Inflammatory macrophage treated with lipopolysaccharide for 1 hour (primary cell): ENCODE data around the gene DECR2.
"Not testable (repeated sequence)": the region's sequence is repeated elsewhere in the genome, so short reads cannot be mapped to it uniquely, and the experiment has no call there.

Source experiments
- DNase-seq, 2 donors: peaks; one replicate each; pipeline ENCODE4 v3.0.0-alpha.2; 2020 to 2022

Gene DECR2

GRCh38 chr16:379961-380761 lies 21.5 kb upstream of the DECR2 start:
- no peak for DNase-seq

- DNase-seq = no peak
These were observed 21.0 kb upstream of the DECR2 start for GRCh38 chr16:380762-381011.

DNA sequence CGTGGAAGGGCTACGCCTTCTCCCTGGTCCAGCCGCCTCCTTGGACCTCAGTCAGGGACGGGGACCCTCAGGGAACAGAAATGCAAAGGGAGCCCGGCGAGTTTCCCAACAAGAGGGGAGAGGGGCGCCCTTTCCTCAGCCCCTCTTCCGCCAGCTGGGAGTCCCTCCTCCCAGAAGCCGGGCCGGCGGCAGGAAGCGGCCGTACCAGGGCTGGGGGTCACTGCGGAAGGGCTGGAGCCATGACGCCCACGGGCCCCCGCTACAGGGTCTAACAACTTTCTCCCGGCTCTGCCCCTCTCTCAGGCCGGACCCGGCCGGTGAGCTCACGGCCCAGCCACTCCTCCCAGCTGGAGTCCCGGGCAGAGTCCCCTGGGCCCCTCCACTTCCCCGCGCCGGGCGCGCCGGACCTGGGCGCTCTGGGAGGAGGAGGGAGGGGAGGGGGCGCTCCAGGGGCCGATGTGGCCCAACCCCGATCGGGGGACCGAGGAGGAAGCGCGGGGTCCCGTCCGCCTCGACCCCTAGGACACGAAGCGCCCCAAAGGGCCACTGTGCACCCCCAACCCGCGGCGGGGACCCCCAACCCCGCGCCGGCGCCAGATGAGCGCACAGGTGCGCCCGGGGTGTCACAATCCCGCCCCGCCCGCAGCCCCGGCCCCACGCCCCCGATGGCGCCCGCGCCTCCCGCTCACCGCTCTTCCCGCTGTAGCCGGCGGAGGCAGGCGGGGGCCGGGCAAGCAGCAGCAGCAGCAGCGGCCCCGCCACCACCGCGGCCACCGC lies 20.5 kb upstream of the DECR2 start:
- DNase-seq = peak in 1 of 2 donors; percentile 19

DNA sequence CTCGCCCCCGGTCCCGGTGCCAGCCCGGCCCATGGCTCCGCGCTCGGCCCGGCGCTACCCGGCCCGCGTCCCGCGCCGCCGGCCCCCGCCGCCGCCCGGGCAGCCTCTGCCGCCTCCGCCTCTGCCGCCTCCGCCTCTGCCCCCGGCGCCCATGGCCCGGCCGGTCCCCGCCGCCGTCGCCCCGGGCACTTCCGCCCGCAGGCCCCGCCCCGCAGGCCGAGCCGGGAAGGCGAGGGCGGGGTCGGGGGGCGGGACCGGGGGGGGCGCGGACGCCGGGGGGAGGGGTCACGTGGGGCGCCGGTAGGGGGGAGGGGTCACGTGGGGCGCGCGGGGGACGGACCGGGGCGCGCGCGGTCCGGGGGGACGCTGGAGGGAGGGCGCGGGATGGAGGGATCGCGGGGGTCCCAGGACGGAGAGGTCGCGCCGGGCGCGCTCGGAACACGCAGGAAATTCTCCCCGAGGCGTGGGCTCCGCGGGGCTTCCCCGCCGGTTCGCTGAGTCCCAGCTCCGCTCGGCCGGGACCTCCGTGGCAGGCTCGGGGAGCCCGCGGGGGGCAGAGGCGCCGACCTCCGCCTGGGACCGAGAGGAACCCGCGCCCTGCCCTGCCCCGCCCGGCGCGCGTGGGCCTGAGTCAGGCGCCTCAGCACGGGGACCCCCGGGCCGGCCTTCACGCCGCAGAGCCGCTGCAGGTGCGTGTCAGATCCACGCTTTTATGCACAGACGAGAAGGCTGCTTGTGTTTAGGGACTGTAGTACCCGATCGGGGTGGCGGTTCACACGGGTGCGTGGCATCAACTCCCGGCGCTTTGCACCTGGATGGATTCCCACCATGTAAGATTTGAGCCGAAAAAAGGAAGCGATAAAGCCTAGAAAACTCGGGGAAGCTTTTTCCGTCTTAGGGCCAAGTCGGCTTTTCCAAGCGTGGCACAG lies 19.6 kb upstream of the DECR2 start, which contains the start of gene PGAP6:
Gene PGAP6, minus strand, starts transcription at position 190 of the 929 bp plus-strand sequence. Its CDS starts 157 bp downstream, at position 33.
- DNase-seq = peak; percentile 54 to 74

DNA sequence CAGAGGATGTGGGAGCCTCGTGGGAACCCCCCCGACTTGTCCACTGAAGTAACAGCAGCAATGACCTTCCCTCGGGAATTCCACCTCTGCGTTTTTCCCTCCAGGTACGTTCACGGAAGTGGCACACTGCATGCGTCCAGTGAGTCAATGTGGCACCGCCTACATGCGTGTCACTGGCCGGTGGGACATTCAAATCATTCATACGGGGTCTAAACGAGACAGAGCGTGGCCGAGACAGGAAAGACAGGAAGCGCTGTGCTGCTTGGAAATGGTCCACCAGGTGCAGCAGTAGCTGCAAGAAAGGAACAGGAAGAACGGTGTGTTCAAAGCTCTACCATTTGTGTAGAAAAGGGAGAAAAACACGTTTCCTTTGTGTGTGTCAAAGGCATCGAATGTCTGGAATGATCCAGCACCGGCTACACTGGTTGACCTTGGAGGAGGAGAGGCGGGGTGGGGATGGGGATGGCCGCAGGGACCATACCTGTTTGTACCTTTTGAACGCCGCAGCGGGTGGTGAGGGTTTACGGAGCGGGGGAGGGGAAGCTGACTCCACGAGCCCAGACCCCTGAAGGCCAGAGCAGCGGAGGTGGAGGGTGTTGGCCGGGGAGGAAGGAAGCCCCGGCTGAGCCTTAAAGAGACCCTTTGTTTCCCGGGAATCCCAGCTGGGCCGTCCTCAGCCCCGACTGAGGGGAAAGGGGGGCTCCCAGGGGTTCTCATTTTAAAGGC lies 18.2 kb upstream of the DECR2 start:
- peak in 1 of 2 donors; percentile 24 for DNase-seq

DNA sequence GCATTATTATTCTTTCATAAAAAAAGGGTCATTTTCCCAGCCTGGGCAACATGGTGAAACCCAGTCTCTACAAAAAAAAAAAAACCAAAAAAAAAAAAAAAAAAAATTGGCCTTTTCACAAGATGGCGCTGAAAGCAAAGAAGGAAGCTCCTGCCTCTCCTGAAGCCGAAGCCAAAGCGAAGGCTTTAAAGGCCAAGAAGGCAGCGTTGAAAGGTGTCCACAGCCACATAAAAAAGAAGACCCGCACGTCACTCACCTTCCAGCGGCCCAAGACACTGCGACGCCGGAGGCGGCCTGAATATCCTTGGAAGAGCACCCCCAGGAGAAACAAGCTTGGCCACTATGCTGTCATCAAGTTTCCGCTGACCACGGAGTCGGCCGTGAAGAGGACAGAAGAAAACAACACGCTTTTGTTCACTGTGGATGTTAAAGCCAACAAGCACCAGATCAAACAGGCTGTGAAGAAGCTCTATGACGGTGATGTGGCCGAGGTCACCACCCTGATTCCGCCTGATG lies 15.0 kb upstream of the DECR2 start:
- no peak for DNase-seq

DNA sequence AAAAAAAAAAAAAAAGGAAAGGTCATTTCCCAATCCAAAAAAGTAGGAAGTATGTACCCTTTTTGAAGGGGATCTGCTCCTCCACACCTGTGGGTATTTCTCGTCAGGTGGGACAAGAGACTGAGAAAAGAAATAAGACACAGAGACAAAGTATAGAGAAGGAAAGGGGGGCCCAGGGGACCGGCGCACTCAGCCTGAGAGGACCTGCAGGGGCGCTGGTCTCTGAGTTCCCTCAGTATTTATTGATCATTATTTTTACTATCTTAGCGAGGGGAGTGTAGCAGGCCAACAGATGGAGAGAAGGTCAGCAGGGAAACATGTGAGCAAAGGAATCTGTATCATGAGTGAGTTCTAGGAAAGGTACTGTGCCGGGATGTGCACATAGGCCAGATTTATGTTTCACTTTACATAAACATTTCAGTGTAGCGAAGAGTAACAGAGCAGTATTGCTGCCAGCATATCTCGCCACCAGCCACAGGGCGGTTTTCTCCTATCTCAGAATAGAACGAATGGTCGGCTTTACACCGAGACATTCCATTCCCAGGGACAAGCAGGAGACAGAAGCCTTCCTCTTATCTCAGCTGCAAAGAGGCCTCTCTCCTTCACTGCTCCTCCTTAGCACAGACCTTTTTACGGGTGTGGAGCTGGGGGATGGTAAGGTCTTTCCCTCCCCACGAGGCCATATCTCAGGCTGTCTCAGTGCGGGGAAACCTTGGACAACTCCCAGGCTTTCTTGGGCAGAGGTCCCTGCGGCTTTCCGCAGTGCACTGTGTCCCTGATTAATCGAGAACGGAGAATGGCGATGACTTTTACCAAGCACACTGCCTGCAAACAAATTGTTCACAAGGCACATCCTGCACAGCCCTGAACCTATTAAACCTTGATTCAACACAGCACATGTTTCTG lies 13.7 kb upstream of the DECR2 start:
- not testable (repeated sequence) for DNase-seq

GRCh38 chr16:389352-389751 lies 12.3 kb upstream of the DECR2 start:
- DNase-seq = no peak

DNA sequence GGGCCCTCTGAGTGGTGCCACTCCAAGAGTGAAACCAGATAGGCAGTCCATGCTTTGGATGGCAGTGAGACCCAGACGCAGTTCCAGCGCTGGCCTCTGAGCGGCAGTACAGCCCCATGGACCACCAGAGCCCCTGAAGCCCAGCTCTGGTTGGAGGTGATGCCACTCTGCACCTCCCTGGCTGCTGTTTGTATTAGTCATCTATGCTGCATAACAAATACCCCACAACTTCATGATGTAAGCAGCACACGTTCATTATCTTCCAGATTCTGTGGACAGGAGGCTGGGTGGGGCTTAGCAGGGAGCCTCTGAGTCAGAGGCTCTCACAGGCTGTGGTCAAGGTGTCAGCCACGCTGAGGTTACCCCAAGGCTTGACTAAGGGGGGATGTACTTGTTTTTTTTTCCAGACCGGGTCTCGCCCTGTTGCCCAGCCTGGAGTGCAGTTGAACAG lies 9.8 kb upstream of the DECR2 start:
- DNase-seq = peak; percentile 52 to 71

DNA sequence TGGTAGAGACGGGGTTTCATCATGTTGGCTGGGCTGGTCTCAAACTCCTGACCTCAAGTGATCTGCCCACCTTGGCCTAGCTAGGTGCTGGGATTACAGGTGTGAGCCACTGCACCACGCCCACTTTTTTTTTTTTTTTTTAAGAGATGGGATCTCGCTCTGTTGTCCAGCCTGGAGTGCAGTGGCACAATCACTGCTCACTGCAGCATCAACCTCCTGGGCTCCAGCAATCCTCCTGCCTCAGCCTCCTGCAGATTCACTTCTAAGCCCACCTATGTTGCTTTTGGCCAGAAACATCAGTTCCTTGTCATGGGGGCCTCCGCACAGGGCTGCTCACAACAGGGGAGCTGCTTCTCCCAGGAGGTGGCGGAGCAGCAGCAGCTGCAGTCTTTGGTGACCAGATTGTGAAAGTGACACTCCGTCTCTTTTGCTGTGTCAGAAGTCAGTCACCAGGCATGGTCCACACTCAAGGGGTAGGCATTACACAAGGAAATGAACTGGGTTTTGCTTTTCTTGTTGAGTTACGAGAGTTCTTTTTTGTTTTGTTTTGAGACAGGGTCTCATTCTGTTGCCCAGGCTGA lies 9.1 kb upstream of the DECR2 start:
- DNase-seq = peak; percentile 28 to 71

DNA sequence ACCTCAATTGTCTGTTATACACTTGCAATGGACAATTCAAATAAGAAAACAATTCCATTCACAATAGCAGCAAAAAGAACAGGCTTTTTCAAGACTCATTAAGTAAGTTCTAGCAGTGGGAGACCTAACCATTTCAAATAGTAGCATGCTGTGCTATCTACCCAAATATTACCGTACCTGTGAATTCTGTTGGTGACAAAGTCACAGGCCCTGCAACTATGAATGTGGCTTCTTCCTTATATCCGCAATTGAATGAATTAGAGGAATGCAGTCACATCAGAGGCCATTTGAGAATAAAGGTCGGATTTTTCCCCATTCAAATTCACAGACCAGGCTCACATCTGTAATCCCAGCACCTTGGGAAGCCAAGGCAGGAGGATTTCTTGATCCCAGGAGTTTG lies 5.5 kb upstream of the DECR2 start:
- no peak for DNase-seq

GRCh38 chr16:396605-397004 lies 5.1 kb upstream of the DECR2 start:
- DNase-seq = peak in 1 of 2 donors; percentile 16

DNA sequence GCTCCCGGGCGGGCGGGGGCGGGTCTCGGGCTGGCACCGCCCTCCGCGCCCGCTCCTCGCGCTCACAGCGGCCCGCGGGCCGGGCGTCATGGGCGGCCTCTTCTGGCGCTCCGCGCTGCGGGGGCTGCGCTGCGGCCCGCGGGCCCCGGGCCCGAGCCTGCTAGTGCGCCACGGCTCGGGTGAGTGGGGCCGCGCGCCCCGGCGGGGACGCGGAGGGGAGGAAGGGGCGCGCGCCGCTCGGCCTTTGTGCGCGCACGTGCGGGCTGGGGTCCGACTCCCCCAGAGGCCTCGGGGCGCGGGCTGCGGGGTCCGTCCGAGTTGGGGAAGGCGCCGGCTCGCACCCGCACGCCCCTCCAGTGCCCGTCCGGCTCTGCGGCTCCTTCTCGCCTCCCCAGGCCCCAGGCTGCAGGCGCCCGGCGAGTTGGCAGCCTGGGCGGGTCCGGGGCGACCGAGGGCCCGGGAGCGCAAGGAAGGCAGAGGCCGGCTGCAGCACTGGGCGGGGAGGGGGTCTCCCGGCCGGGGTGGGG lies 4.5 kb upstream of the DECR2 start, which contains the start of gene NME4:
Gene NME4, plus strand, starts transcription at position 65 of the 527 bp plus-strand sequence. Its CDS starts 24 bp downstream, at position 89.
- DNase-seq = no peak

DNA sequence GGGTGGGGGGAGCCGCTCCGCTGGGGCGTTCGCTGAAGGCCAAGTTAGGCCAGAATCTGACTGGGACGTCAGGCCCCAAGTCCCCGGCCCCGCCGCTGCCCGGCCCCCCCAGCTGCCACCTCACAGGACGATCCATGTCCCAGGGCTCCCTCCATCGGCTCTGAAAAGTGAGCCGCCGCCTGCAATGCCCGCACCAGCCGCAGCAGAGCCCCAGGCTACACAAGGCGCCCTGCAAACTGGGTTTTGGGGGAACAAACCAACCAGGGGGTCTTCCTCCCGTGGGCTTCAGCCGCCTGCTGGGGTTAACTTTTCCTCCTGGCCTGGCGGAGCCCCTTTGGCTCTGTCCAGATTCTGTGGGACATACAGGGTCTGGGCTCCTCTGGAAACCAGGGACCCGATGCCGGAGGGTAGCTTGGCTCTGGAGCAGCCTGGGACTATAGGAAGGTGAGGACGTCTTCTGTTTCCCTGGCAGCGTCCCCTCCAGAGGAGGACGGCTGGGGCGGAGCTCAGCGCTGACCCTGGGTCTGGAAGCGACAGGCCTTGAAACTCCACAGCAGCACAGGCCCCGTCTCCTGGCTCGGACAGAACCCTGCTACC lies 3.9 kb upstream of the DECR2 start:
- peak in 1 of 2 donors; percentile 35 for DNase-seq

GRCh38 chr16:398561-399339 lies 2.9 kb upstream of the DECR2 start:
- DNase-seq = no peak

DNA sequence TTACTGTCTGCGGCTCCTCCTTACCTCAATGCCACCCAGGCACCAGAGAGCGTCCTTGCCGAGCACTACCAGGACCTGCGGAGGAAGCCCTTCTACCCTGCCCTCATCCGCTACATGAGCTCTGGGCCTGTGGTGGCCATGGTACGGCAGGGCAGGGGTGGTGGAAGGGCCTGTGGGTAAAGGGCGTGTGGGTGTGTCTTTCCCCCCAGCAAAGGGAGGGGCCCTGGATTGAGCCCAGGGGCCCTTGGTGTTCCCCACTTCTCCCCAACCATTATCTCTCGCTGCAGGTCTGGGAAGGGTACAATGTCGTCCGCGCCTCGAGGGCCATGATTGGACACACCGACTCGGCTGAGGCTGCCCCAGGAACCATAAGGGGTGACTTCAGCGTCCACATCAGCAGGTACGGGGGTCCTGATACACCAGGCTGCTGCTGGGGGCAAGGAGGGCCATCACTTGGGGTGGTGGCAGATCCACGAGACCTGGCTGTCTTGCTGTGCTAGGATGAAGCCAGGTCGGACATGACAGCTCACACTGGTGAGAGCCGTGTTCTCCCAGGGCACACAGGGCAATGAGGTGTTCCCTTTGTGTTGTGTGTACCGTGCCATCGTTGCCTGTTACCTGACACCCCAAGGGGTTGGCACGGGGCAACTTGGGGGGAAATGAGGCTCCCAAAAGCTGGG lies 2.2 kb upstream of the DECR2 start:
- no peak for DNase-seq

DNA sequence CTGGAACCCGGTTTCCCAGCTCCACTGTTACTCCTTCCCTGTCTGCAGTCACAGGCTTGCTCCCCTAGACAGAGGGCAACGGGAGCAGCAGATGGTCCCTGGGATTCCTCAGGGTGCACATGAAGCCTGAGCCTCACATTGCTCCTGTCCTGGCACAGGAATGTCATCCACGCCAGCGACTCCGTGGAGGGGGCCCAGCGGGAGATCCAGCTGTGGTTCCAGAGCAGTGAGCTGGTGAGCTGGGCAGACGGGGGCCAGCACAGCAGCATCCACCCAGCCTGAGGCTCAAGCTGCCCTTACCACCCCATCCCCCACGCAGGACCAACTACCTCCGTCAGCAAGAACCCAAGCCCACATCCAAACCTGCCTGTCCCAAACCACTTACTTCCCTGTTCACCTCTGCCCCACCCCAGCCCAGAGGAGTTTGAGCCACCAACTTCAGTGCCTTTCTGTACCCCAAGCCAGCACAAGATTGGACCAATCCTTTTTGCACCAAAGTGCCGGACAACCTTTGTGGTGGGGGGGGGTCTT lies 1.6 kb upstream of the DECR2 start:
- no peak for DNase-seq

- no peak for DNase-seq
These were observed 3.3 kb downstream of the DECR2 start for GRCh38 chr16:404971-405486.
